T-helper 1 cell treated with Interleukin-12 subunit alpha and Interleukin-12 subunit beta and Interleukin-4 antibody, amounts not matched to agents 30 μg/mL and 1 μg/mL, for 36 hours (primary cell): ENCODE data around the gene EGFL8.
"Not testable (repeated sequence)": the region's sequence is repeated elsewhere in the genome, so short reads cannot be mapped to it uniquely, and the experiment has no call there.

Source experiments
- H3K27ac Mint-ChIP-seq: one replicate; pipeline ENCODE4 v1.8.0; 2021; ENCODE audit warnings: mild to moderate bottlenecking, mixed read lengths
- H3K27me3 Mint-ChIP-seq: one replicate; pipeline ENCODE4 v1.8.0; 2021; ENCODE audit warnings: low read depth, mixed read lengths
- H3K36me3 Mint-ChIP-seq: one replicate; pipeline ENCODE4 v1.8.0; 2021; ENCODE audit warnings: low read depth, mixed read lengths
- H3K4me1 Mint-ChIP-seq: one replicate; pipeline ENCODE4 v1.8.0; 2021; ENCODE audit warnings: low read depth, mixed read lengths
- H3K4me3 Mint-ChIP-seq: one replicate; pipeline ENCODE4 v1.8.0; 2021; ENCODE audit warnings: mild to moderate bottlenecking, moderate library complexity, mixed read lengths
- H3K9me3 Mint-ChIP-seq: one replicate; pipeline ENCODE4 v1.8.0; 2021; ENCODE audit warnings: mixed read lengths

The EGFL8 gene

DNA sequence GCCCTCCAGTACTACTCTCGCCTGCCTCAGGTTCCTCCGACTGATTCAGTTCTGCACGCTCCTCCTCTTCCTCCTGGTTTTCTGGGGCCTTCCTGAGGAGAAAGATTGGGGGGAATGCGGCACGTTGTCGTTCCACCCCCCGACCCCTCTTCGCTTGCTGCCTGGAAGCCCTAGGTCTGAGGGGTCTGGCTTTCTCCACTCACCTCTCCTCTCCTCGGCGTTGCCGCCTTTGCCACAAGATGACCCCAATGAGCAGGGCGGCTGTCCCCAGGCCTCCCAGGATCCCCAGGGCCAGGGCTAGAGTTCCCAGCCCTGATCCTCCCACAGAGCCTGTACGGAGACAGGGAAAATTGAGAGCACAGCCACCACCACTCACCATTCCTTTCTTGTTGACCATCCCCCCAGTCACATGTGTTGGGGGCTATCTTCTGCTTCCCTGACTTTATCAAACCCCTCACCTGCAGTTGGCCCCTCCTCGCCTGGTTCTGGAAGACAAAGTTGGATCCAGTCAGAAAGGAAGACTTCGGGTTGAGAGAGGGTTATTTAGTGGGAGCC is 16.8 kb downstream of the EGFL8 start:
- H3K9me3 Mint-ChIP-seq, result no peaks in the 10 kb centered on the region
- H3K36me3 Mint-ChIP-seq, result peaks cover 32% of the 10 kb centered on the region
- no peak overlapping the region for H3K27ac Mint-ChIP-seq
- H3K27me3 Mint-ChIP-seq, result no peaks in the 10 kb centered on the region
- H3K4me3 Mint-ChIP-seq, result no peak overlapping the region
- H3K4me1 Mint-ChIP-seq, result peaks cover 39% of the 10 kb centered on the region

- H3K27ac Mint-ChIP-seq, result no peak overlapping the region
- H3K9me3 Mint-ChIP-seq, result no peaks in the 10 kb centered on the region
- no peaks in the 10 kb centered on the region for H3K27me3 Mint-ChIP-seq
- peaks cover 38% of the 10 kb centered on the region for H3K4me1 Mint-ChIP-seq
- H3K4me3 Mint-ChIP-seq, result no peak overlapping the region
- peaks cover 40% of the 10 kb centered on the region for H3K36me3 Mint-ChIP-seq
Measured at GRCh38 chr6:32181915-32182529, 17.6 kb downstream of the EGFL8 start.

DNA sequence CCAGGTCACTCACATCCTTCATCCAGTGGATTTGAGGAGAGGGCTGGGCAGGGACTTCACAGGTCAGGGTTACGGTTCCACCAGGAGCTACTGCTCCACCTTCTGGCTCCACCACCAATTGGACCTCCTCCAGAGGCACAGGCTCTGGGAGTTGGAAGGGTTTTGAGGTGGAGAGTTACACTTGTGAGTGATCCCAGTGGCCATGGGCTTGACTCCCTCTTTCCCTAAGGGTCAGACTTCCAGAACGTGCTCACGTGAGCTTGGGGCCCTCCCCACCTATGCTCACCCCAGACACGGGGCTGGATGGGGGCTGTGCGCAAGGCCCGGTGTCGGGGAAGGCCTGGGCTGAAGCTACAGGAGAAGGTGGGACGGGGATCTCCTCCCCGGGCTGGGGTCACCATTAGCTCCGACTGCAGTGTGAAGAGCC is 18.2 kb downstream of the EGFL8 start:
- Mint-ChIP-seq H3K4me1 (peaks cover 38% of the 10 kb centered on the region), H3K27ac (no peak overlapping the region), H3K36me3 (peaks cover 46% of the 10 kb centered on the region), H3K27me3 (no peaks in the 10 kb centered on the region), H3K4me3 (no peak overlapping the region), H3K9me3 (no peaks in the 10 kb centered on the region)

DNA sequence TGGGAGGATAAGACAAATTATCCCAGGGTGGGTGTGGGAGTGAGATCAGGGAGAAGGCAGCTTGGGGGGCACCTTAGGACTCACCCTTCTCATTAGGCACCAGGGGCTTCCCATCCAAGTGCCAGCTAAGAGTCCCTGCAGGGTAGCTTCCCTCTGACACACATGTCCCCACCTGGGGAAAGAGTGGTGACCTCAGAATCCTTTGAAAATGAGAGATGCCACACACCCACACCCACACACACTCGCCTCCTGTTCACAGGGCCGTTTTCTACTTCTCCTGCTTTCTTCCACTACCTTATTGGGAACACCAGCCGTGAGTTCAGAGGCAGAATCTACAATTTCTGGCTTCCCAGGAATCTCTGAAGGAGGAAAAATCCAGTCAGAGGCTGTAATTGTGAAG is 18.6 kb downstream of the EGFL8 start:
- Mint-ChIP-seq H3K4me3 (no peak overlapping the region), H3K9me3 (no peaks in the 10 kb centered on the region), H3K36me3 (peaks cover 47% of the 10 kb centered on the region), H3K27me3 (no peaks in the 10 kb centered on the region), H3K4me1 (peaks cover 38% of the 10 kb centered on the region), H3K27ac (no peak overlapping the region)

DNA sequence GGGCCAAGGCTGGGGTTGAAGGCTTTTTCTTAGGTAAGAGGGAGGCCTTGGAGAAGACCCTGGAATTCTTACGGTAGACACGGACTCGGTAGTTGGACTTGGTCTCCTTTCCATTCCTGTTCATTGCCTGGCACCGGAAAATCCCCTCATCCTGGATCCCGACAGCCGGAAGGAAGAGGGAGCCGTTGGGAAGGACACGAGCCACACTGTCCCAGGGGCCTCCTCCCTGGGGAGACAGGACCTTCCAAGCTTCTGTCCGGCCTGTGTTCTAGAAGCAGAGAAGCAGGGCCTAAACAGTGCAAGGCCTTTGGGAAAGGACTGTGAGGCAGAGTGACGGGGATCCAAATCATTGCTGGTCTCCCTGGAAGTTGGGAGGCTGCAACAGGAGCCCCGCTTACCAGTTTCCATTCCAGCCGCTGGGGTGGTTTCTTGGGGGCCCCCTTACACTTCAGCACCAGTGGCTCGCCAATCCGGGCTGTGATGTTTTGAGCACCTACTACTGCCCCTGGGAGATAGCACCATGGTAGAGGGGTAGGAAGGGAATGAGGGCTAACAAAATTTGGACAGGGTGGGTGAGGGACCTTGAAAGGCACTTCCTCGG is 19.2 kb downstream of the EGFL8 start:
- peaks cover 47% of the 10 kb centered on the region for H3K36me3 Mint-ChIP-seq
- H3K27ac Mint-ChIP-seq, result no peak overlapping the region
- H3K4me1 Mint-ChIP-seq, result peaks cover 38% of the 10 kb centered on the region
- H3K4me3 Mint-ChIP-seq, result no peak overlapping the region
- no peaks in the 10 kb centered on the region for H3K9me3 Mint-ChIP-seq
- H3K27me3 Mint-ChIP-seq, result no peaks in the 10 kb centered on the region

- Mint-ChIP-seq H3K4me3 (no peak within 1 kb of the TSS), H3K9me3 (no peaks in the 10 kb centered on the region), H3K27me3 (no peaks in the 10 kb centered on the region), H3K4me1 (peaks cover 38% of the 10 kb centered on the region), H3K36me3 (peaks cover 53% of the 10 kb centered on the region), H3K27ac (no peak within 1 kb of the TSS)
Measured at GRCh38 chr6:32184084-32184640, 19.8 kb downstream of the EGFL8 start, which contains the start of gene AGER. AGER (minus strand) TSS chr6:32184253; CDS start chr6:32184222, 31 bp downstream.

DNA sequence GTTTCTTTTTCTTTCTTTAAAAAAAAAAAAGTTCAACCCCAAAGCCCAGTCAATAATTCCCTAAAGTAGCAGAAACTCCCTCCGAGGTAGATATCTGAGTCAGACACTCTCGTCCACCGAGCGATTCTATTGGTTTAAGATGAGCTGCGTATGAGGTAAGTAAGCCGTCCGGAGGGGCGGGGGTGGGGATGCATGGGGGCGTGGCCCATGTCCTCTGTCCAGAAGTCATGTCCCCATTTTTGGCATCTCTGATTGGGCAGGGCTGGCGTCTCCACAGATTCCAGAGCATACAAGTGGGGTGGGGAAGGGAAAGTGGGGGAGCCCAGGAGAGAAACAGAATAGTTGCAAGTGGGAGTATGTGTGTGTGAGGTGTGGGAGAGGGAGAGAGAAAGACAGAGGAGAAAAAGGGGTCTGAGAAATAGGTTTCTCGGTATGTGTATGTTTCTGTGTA is 21.3 kb downstream of the EGFL8 start:
- Mint-ChIP-seq H3K27ac (peak overlapping the region; percentile 89), H3K4me3 (peak overlapping the region; percentile 56), H3K36me3 (peaks cover 52% of the 10 kb centered on the region), H3K4me1 (peaks cover 30% of the 10 kb centered on the region)
- H3K27me3 Mint-ChIP-seq, H3K9me3 Mint-ChIP-seq: not testable (repeated sequence)

DNA sequence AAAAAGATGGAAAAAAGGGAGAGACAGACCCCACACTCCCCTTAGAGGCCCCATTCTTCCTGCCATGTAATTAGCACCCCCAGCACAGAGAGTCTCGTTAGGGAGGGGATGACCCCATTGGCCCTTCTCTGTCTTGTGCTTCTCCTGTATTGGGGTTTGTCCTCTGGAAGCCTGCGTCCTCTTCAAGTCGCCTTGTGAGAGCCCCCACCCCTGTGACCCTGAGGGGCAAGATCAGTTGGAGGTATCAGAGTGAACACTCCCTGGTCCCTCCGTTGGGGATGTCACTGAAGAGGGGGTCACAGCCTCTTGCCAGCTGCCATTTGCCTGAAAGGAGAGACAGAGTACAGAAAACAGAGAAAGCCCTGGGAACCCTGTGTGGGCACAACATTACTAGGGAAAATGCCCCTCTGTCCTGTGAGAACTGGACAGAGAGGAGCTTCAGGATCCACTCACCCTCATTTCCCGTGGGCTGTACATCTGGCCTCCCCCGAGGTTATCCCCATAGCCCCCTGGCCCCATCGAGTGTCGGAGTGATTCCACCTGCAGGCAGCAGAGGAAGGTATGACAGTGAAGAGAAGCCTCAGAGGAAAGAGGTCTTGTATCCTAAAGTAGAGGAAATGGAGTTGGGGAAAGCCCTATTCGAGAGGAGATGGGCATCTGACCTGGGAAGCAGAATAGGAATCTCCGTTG is 21.9 kb downstream of the EGFL8 start:
- peaks cover 28% of the 10 kb centered on the region for H3K4me1 Mint-ChIP-seq
- not testable (repeated sequence) for H3K9me3 Mint-ChIP-seq, H3K27me3 Mint-ChIP-seq
- peak overlapping the region; percentile 57 for H3K4me3 Mint-ChIP-seq
- H3K36me3 Mint-ChIP-seq, result peaks cover 54% of the 10 kb centered on the region
- peak overlapping the region; percentile 89 for H3K27ac Mint-ChIP-seq

- Mint-ChIP-seq H3K36me3 (peaks cover 60% of the 10 kb centered on the region), H3K4me1 (peaks cover 28% of the 10 kb centered on the region), H3K4me3 (peak overlapping the region; percentile 57), H3K9me3 (no peaks in the 10 kb centered on the region), H3K27ac (peak overlapping the region; percentile 89), H3K27me3 (no peaks in the 10 kb centered on the region)
Measured at GRCh38 chr6:32187009-32187709, 22.8 kb downstream of the EGFL8 start.

GRCh38 chr6:32187725-32188380 is 23.5 kb downstream of the EGFL8 start:
- Mint-ChIP-seq H3K36me3 (peaks cover 58% of the 10 kb centered on the region), H3K27ac (peak overlapping the region; percentile 71), H3K4me1 (peaks cover 28% of the 10 kb centered on the region)

DNA sequence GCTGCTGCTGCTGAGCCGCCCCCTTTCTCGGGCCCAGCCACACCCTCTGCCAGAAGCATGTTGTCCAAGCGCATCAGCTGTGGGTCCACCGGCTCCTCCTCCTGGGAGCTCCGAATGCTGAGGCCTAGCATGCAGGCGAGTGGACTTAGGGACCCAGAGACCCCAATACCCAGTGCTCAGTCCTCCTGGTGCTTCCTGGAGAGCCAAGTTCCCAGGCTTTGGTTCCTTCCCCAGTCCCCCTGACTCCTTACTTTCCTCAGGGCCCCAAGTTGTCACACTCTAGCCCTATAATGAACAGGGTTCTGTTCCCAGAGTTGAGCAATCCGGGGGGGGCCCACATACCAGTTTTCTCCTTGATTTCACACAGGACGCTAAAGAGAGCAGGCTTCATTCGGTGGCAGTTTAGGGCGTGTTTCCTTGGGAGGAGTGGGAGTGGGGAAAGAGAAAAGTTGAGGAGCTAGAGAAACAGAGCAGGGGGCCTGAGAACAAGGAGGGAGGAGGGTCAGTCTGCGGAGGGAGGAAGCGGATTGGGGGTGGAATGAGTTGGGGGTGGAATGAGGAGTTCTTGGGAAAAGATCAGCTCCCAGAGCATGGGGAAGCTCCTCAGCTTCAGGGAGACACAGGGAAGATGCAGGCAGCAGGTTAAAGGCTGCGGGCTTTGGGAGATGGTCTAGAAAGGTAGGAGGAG is 24.1 kb downstream of the EGFL8 start:
- H3K4me3 Mint-ChIP-seq, result peak overlapping the region; percentile 96
- H3K9me3 Mint-ChIP-seq, result no peaks in the 10 kb centered on the region
- H3K36me3 Mint-ChIP-seq, result peaks cover 55% of the 10 kb centered on the region
- peaks cover 33% of the 10 kb centered on the region for H3K4me1 Mint-ChIP-seq
- H3K27ac Mint-ChIP-seq, result peak overlapping the region; percentile 92
- H3K27me3 Mint-ChIP-seq, result no peaks in the 10 kb centered on the region

More at GRCh38 chr6:32187725-32188380, 23.5 kb downstream of the EGFL8 start:
- not testable (repeated sequence) for H3K9me3 Mint-ChIP-seq, H3K27me3 Mint-ChIP-seq
- peak overlapping the region; percentile 46 for H3K4me3 Mint-ChIP-seq

- H3K4me1 Mint-ChIP-seq, result peaks cover 40% of the 10 kb centered on the region
- H3K36me3 Mint-ChIP-seq, result peaks cover 54% of the 10 kb centered on the region
- no peaks in the 10 kb centered on the region for H3K27me3 Mint-ChIP-seq
- no peaks in the 10 kb centered on the region for H3K9me3 Mint-ChIP-seq
- peak overlapping the region; percentile 92 for H3K27ac Mint-ChIP-seq
- peak overlapping the region; percentile 96 for H3K4me3 Mint-ChIP-seq
Measured at GRCh38 chr6:32189069-32189741, 24.8 kb downstream of the EGFL8 start.

- Mint-ChIP-seq H3K4me1 (peaks cover 44% of the 10 kb centered on the region), H3K27ac (peak overlapping the region; percentile 92), H3K9me3 (no peaks in the 10 kb centered on the region), H3K36me3 (peaks cover 52% of the 10 kb centered on the region), H3K27me3 (no peaks in the 10 kb centered on the region), H3K4me3 (peak overlapping the region; percentile 96)
Measured at GRCh38 chr6:32189742-32190053, 25.3 kb downstream of the EGFL8 start.
